NCI-H69 (cell line): ENCODE results near the gene SYNDIG1.
A peak's percentile ranks its signal among the peaks of the same experiment; 100 is the strongest.

Source experiments
- DNase-seq: peaks from one replicate; lab custom pipeline; 2025; lab: John Stamatoyannopoulos, UW

SYNDIG1 gene

GRCh38 chr20:24674921-24675605, 205.6 kb downstream of the SYNDIG1 start:
- DNase-seq, result no peak

GRCh38 chr20:24675651-24676352, 206.4 kb downstream of the SYNDIG1 start:
- DNase-seq, result no peak

GRCh38 chr20:24676353-24676977, 207.0 kb downstream of the SYNDIG1 start:
- no peak for DNase-seq

GRCh38 chr20:24676978-24677370, 207.5 kb downstream of the SYNDIG1 start:
- DNase-seq, result no peak

- no peak for DNase-seq
Measured at GRCh38 chr20:24677626-24678315, 208.3 kb downstream of the SYNDIG1 start.

GRCh38 chr20:24678351-24679106, 209.1 kb downstream of the SYNDIG1 start:
- DNase-seq, result no peak

GRCh38 chr20:24679448-24680047, 210.1 kb downstream of the SYNDIG1 start:
- DNase-seq, result no peak

- peak; percentile 37 for DNase-seq
Measured at GRCh38 chr20:24681634-24682495, 212.4 kb downstream of the SYNDIG1 start.

GRCh38 chr20:24682496-24682985, 213.1 kb downstream of the SYNDIG1 start:
- peak; percentile 28 for DNase-seq

GRCh38 chr20:24683676-24684075, 214.2 kb downstream of the SYNDIG1 start:
- no peak for DNase-seq

GRCh38 chr20:24684421-24684871, 215.0 kb downstream of the SYNDIG1 start:
- DNase-seq, result no peak

- peak; percentile 85 for DNase-seq
Measured at GRCh38 chr20:24684956-24685691, 215.7 kb downstream of the SYNDIG1 start.

- DNase-seq, result peak; percentile 42
Measured at GRCh38 chr20:24685736-24686135, 216.3 kb downstream of the SYNDIG1 start.

GRCh38 chr20:24686156-24686555, 216.7 kb downstream of the SYNDIG1 start:
- peak; percentile 22 for DNase-seq

GRCh38 chr20:24690408-24690807, 221.0 kb downstream of the SYNDIG1 start:
- no peak for DNase-seq

- DNase-seq, result no peak
Measured at GRCh38 chr20:24691901-24692351, 222.5 kb downstream of the SYNDIG1 start.

GRCh38 chr20:24692446-24693200, 223.2 kb downstream of the SYNDIG1 start:
- DNase-seq, result no peak

GRCh38 chr20:24693466-24694156, 224.2 kb downstream of the SYNDIG1 start:
- DNase-seq, result no peak
